ENCODE data around the gene RFLNA. TPM values are rescaled to one million over a fixed set of nuclear protein-coding genes. Genes with fewer than 3 reads are reported as not detected.
A peak's percentile ranks its signal among the peaks of the same experiment; 100 is the strongest.

Gene RFLNA
- total RNA-seq, 1 donor from 2014 or later, result 1.0 TPM

DNA sequence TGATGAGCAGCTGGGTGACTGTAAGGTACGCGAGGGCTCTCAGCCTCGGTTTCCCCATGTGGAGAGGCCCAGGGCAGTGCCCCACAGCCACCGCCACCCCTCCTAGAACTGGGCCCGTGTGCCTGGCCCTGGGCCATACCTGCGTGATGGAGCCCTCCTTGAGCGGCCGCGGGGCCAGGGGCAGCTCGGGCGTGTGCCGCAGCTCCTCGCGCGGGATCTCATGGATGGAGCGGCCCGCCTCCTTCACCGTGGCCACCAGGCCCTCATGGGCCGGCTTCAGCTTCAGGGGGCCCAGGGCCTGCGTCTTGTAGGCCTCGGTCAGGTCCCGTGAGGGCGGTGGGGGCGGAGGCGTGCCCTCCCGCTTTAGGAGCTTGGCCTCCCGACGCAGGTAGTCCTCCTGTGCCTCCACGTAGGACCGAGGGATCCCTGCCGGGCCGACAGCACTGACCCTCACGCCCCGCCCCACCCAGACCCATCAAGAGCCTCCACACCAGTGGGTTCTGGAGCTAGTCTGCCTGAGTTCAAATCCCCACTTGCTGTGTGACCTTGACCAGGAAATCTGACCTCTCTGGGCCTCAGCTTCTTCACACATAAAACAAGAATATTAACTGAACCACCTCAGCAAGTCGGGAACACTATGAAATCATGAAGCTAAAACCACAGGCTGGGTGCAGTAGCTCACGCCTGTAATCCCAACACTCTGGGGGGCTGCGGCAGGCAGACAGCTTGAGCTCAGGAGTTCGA lies 51.7 kb downstream of the RFLNA start:
- DNase-seq (ENCODE audit: low spot score), result no peak
- Mint-ChIP-seq H3K27me3 (ENCODE audit: low read depth) (no peaks in the 10 kb centered on the region), H3K4me3 (ENCODE audit: unreplicated experiment) (no peak overlapping the region), H3K27ac (ENCODE audit: unreplicated experiment) (no peak overlapping the region), H3K36me3 (ENCODE audit: low read depth) (peaks cover 43% of the 10 kb centered on the region), H3K9me3 (ENCODE audit: low read depth) (no peaks in the 10 kb centered on the region), H3K4me1 (ENCODE audit: low read depth) (no peaks in the 10 kb centered on the region)
- no peak for TF ChIP-seq CTCF (IDR thresholded peaks at IDR 0.05)

DNA sequence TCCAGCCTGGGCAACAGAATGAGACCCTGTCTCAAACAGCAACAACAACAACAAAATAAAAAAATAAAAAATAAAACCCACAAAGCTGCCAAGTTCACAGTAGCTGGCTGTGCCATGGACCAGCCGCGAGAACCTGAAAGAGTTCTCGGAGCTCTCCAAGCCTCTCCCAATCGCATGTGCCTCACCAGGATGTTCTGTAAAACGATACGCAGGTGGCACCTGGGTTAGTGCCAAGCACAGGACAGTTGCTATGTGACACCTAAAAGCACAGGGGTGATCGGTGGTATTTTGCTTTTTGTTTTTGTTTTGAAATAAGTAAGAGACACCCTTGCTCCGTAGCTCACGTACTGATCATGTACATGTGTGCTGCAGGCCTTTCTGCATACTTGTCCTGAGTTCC lies 52.4 kb downstream of the RFLNA start:
- Mint-ChIP-seq H3K27ac (ENCODE audit: unreplicated experiment) (peak overlapping the region; percentile 27), H3K27me3 (ENCODE audit: low read depth) (no peaks in the 10 kb centered on the region), H3K4me1 (ENCODE audit: low read depth) (no peaks in the 10 kb centered on the region), H3K4me3 (ENCODE audit: unreplicated experiment) (no peak overlapping the region), H3K9me3 (ENCODE audit: low read depth) (no peaks in the 10 kb centered on the region), H3K36me3 (ENCODE audit: low read depth) (peaks cover 40% of the 10 kb centered on the region)
- DNase-seq (ENCODE audit: low spot score), result no peak
- no peak for TF ChIP-seq CTCF (IDR thresholded peaks at IDR 0.05)

DNA sequence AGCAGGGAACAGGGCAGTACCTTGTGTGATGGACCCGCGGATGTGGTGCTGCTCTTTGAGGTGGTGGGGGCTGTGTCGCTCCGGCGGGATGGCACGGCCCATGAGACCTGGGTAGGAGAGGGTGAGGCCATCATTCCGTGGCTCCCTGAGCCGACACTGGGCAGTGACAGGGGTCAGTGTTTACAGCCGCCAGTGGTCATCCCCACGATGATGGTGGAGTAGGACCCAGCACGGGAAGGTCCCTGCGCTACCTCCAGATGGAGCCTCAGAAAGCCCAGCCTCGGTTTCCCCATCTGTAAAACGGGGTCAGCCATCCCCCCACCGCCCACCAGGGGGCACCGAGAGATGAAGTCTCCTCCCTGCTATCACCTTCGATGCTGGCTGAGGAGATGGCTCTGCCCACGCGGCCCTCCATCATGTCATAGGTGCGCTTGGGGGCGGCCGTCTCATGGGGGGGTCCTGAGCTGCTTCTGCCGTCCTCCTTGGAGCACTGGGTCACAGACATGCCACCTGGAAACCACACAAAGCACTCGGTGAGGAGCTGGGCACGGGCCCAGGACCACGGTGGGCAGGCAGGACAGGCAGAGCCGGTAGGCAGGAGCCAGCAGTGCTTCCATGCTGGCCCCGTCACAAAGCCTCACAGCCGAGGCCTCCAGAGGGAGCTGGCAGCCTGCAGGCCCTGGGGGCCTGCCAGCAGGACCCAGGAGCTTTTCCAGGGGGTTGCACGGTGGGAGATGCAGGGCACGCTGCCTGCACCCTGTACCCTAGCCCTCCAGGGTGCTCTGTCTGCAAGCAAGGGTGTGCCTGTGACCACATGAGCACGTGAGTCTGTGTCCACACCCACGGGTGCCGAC lies 53.1 kb downstream of the RFLNA start:
- no peak overlapping the region for H3K4me3 Mint-ChIP-seq (ENCODE audit: unreplicated experiment)
- peaks cover 4% of the 10 kb centered on the region for H3K4me1 Mint-ChIP-seq (ENCODE audit: low read depth)
- no peak overlapping the region for H3K27ac Mint-ChIP-seq (ENCODE audit: unreplicated experiment)
- no peak for DNase-seq (ENCODE audit: low spot score)
- H3K9me3 Mint-ChIP-seq (ENCODE audit: low read depth), result no peaks in the 10 kb centered on the region
- H3K27me3 Mint-ChIP-seq (ENCODE audit: low read depth), result no peaks in the 10 kb centered on the region
- TF ChIP-seq CTCF (IDR thresholded peaks at IDR 0.05), result peak; percentile 77
- peaks cover 37% of the 10 kb centered on the region for H3K36me3 Mint-ChIP-seq (ENCODE audit: low read depth)

DNA sequence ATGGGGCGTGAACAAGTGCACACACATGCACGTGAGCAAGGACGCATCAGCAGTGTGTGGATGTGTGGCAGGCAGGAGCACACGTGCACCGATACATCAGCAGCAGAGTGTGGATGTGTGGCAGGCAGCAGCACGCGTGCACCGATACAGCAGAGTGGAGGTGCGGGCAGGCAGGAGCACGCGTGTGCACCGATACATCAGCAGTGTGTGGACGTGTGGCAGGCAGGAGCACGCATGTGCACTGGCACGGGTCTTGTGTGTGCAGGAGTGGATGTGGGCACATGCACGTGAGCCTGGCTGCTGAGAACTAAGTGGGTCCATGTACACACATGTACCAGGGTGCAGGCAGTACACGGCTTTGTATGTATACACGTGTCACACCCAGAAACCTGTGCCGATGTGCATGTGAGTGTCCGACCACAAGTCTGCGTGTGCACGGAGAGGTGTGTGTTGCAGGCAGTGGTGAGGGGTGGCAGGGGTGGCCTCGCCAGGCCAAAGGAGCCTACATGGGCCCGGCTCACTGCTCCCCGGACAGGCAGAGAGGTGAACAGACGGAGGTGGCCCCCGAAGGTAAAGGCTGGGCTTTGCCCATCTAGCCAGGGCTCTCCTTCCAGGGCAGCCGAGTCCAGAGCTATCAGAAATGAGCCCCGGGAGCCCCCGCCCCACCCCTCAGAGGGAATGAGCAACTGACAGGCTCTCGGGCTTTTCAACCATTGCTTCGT lies 53.9 kb downstream of the RFLNA start:
- H3K9me3 Mint-ChIP-seq (ENCODE audit: low read depth), result no peaks in the 10 kb centered on the region
- H3K4me3 Mint-ChIP-seq (ENCODE audit: unreplicated experiment), result no peak overlapping the region
- no peak overlapping the region for H3K27ac Mint-ChIP-seq (ENCODE audit: unreplicated experiment)
- no peaks in the 10 kb centered on the region for H3K27me3 Mint-ChIP-seq (ENCODE audit: low read depth)
- peaks cover 7% of the 10 kb centered on the region for H3K4me1 Mint-ChIP-seq (ENCODE audit: low read depth)
- peaks cover 38% of the 10 kb centered on the region for H3K36me3 Mint-ChIP-seq (ENCODE audit: low read depth)
- DNase-seq (ENCODE audit: low spot score), result no peak
- no peak for TF ChIP-seq CTCF (IDR thresholded peaks at IDR 0.05)

DNA sequence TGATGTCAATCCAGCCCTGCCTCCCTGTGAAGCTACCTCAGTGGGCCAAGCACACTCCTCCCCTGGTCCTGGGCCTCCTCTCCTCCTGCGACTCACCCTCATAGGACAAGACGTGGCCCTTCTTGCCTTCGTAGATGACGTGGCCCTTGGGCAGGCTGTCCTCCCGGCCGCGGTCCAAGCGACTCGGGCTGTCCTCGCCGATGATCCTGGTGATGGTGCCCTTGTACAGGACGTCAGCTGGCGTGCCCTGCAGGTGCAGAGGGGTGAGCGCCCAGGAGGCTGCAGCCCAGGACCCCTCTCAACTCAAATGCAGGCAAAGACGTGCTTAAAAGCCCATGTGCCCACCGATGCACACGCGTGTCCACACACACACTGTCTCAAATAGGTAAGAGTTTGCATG lies 55.6 kb downstream of the RFLNA start:
- no peaks in the 10 kb centered on the region for H3K9me3 Mint-ChIP-seq (ENCODE audit: low read depth)
- TF ChIP-seq CTCF (IDR thresholded peaks at IDR 0.05), result no peak
- H3K4me3 Mint-ChIP-seq (ENCODE audit: unreplicated experiment), result no peak overlapping the region
- H3K27ac Mint-ChIP-seq (ENCODE audit: unreplicated experiment), result no peak overlapping the region
- peaks cover 7% of the 10 kb centered on the region for H3K4me1 Mint-ChIP-seq (ENCODE audit: low read depth)
- DNase-seq (ENCODE audit: low spot score), result no peak
- peaks cover 34% of the 10 kb centered on the region for H3K36me3 Mint-ChIP-seq (ENCODE audit: low read depth)
- no peaks in the 10 kb centered on the region for H3K27me3 Mint-ChIP-seq (ENCODE audit: low read depth)

All from chondrocyte (in vitro differentiated cells).